Keratinocyte (primary cell): Measurements from ENCODE around the gene ZNF302.

Experiments used
- CTCF ChIP-seq, 3 experiments: IDR thresholded peaks in 1 of 3; conservative IDR thresholded peaks in 1 of 3; optimal IDR thresholded peaks in 1 of 3; 2 replicates in 2 of 3; 3 replicates in 1 of 3; pipeline versions ENCODE3 to v1.5.1; 2011; ENCODE audit warnings: low read length in 3 of 3, mild to moderate bottlenecking in 3 of 3, moderate library complexity in 2 of 3, control low read depth in 1 of 3, inconsistent platforms in 1 of 3; ENCODE audit not compliant: insufficient read depth in 2 of 3; ENCODE audit errors: extremely low read depth in 1 of 3
- EZH2 ChIP-seq: IDR thresholded peaks from one replicate; pipeline ENCODE4 v1.6.1; 2012; ENCODE audit warnings: inconsistent platforms, mild to moderate bottlenecking, low read length, moderate library complexity

GRCh38 chr19:34734537-34735103, 57.1 kb downstream of the ZNF302 start:
- TF ChIP-seq EZH2, result no peak
- no peak for TF ChIP-seq CTCF (optimal IDR thresholded peaks at IDR 0.05 in 1 of 3, IDR thresholded peaks at IDR 0.05 in 1 of 3, conservative IDR thresholded peaks at IDR 0.05 in 1 of 3; ENCODE audit: extremely low read depth in 1 of 3, insufficient read depth in 2 of 3, low read length in 3 of 3)
